ENCODE measurements around the gene NHLRC2. TPM values are rescaled to one million over a fixed set of nuclear protein-coding genes. Genes with fewer than 3 reads are reported as not detected.

NHLRC2 gene
- total RNA-seq, 1 donor from 2014 or later, result 46.1 TPM

DNA sequence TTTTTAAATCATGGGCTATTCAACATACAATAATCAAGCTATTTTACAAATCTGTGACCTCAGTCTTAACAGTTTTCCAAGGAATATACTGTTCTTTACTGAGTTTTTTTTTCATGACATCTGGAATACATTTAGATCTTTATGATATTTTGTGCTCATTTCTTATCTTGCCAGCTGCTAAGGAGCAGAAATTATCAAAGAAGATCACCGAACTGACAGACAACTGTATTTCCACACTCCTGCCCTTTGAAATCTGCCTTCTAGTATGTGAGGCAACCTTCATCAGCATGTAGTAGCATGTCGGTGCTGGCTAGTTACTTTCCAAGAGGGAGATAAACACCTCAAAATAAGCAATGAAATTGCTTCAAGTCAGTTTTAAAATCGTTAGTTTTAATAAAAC, 66.4 kb downstream of the NHLRC2 start:
- ATAC-seq (no peak), DNase-seq (no peak)
- no peak overlapping the region for H3K27ac ChIP-seq
- H3K36me3 ChIP-seq, result no peaks in the 10 kb centered on the region
- intact Hi-C loops (cut with DNase I), result no loop called here
- H3K4me1 ChIP-seq, result peaks cover 10% of the 10 kb centered on the region
- no peak overlapping the region for H3K4me3 ChIP-seq
- no peaks in the 10 kb centered on the region for H3K27me3 ChIP-seq
- H3K9me3 ChIP-seq, result peaks cover 4% of the 10 kb centered on the region
- TF ChIP-seq, protein P1, sequence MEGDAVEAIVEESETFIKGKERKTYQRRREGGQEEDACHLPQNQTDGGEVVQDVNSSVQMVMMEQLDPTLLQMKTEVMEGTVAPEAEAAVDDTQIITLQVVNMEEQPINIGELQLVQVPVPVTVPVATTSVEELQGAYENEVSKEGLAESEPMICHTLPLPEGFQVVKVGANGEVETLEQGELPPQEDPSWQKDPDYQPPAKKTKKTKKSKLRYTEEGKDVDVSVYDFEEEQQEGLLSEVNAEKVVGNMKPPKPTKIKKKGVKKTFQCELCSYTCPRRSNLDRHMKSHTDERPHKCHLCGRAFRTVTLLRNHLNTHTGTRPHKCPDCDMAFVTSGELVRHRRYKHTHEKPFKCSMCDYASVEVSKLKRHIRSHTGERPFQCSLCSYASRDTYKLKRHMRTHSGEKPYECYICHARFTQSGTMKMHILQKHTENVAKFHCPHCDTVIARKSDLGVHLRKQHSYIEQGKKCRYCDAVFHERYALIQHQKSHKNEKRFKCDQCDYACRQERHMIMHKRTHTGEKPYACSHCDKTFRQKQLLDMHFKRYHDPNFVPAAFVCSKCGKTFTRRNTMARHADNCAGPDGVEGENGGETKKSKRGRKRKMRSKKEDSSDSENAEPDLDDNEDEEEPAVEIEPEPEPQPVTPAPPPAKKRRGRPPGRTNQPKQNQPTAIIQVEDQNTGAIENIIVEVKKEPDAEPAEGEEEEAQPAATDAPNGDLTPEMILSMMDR (IDR thresholded peaks at IDR 0.05), result no peak

DNA sequence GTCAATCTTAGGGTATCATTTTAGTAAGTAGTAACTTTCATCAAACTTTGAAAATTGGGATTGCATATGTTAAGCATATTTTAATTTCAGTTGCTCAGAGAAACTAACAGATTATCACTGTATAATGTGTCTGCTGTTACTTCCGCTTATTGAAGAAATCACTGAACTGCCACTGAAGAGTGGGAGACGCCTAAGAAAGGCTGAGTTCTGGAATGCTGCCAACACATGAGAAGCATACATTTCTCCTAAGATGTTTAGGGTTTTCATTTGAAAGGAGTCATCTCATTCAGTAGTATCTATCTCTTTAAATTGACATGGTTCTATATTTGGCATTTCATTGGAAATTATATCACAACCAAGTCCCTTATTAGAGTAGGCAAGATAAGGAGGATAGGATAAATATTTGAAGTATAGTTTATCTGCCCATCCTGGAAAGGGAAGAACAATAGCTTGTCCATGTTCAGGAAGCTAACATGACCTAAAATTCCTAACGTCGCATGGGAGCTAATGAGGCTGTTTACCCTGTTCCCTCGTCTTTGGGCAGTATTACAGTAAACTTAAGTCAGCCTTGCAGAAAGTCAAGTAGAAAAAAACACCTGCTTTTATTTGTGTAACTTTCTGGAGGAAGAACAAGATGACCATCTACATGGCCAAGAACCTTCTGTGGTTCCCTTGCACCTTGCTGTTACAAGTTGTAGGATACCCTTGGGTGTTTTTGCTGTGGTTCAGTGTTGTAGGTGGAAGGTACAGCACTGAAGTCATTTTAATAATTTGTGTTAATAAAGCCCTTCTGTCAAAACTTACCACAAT, 67.3 kb downstream of the NHLRC2 start:
- peaks cover 10% of the 10 kb centered on the region for H3K4me1 ChIP-seq
- ATAC-seq (peak; percentile 47), DNase-seq (no peak)
- TF ChIP-seq, protein P1 (IDR thresholded peaks at IDR 0.05), result no peak
- intact Hi-C loops (cut with DNase I), result no loop called here
- no peak overlapping the region for H3K4me3 ChIP-seq
- H3K36me3 ChIP-seq, result no peaks in the 10 kb centered on the region
- peaks cover 4% of the 10 kb centered on the region for H3K9me3 ChIP-seq
- H3K27ac ChIP-seq, result no peak overlapping the region
- H3K27me3 ChIP-seq, result no peaks in the 10 kb centered on the region

DNA sequence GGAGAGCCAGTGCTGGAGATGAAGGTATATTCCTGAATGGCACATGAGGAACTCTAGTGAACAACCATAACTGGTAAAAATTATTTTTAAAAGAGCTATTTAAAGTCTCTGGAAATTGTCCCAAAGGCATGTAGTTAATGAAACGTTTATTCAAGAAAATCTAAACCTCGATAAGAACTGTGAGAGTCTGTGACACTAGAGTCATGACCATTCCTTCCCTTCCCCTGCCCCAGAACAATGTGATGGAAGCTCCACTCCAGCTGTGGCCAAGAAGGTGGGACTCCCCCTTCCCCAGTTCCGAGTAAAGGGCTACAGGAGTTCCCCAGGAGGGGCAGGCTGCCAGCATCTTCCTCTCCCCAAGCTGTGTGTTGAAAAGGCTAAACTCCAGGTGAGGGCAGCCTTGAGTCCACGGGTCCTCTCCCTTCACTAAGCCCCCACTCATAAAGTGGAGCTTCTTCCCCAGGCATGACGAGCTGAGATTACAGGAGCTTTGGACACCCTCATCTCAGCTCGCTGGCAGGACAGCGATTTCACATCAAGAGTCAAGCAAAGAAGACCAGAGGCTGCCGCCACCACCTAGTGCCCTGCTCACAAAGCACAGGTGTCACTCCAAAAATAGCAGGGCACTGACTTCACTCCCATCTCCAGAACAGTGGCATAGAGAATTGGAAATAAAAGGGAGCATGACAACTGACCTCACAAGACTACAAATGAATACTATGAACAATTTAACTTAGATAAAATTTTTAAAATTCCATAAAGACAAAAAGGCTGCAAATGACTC, 68.5 kb downstream of the NHLRC2 start:
- intact Hi-C loops (cut with DNase I), result no loop called here
- no peak overlapping the region for H3K4me3 ChIP-seq
- ATAC-seq (peak; percentile 44), DNase-seq (no peak)
- H3K27ac ChIP-seq, result no peak overlapping the region
- H3K27me3 ChIP-seq, result no peaks in the 10 kb centered on the region
- TF ChIP-seq, protein P1 (IDR thresholded peaks at IDR 0.05), result no peak
- no peaks in the 10 kb centered on the region for H3K36me3 ChIP-seq
- peaks cover 14% of the 10 kb centered on the region for H3K4me1 ChIP-seq
- H3K9me3 ChIP-seq, result peaks cover 4% of the 10 kb centered on the region

DNA sequence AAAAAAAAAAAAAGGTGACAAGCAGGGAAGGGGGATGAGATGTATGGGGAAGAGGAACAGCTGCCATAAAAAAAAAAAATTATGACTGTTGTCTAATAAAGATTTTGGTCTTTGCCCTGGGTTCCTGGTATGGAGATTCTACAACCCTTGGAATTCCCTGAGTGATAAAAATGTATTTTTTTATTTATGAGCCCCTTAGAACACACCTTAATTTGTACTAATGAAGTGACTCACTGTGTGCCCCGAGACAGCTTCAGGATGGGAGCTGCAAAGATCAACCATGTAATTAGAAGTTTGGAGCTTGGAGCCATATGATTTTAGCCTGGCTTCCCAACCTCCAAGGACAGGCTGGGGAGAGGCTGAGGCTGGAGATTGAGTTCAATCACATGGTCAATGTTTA, 69.7 kb downstream of the NHLRC2 start:
- no peak overlapping the region for H3K27ac ChIP-seq
- H3K4me1 ChIP-seq, result peaks cover 16% of the 10 kb centered on the region
- no peaks in the 10 kb centered on the region for H3K27me3 ChIP-seq
- no peaks in the 10 kb centered on the region for H3K36me3 ChIP-seq
- intact Hi-C loops (cut with DNase I), result no loop called here
- ATAC-seq (no peak), DNase-seq (no peak)
- TF ChIP-seq, protein P1 (IDR thresholded peaks at IDR 0.05), result no peak
- H3K4me3 ChIP-seq, result no peak overlapping the region
- H3K9me3 ChIP-seq, result peaks cover 4% of the 10 kb centered on the region

DNA sequence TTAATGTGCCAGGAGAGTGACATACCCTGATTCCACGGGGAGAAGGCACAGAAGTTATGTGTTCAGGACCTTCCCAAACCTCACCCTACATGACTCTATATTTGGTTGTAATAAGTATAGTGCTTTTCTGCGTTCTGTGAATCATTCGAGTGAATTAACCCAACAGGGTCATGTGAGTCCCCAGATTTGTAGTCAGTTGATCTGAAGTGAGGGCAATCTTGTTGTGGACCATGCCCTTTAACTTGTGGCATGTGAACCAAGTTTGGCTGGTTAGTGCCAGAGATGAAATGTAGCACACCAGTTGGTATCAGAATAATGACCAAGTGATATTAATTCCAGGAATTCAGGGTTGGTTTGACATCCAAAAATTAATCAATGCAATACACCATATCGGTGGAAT, 70.2 kb downstream of the NHLRC2 start:
- DNase-seq (no peak), ATAC-seq (no peak)
- intact Hi-C loops (cut with DNase I), result no loop called here
- Histone ChIP-seq H3K9me3 (peaks cover 4% of the 10 kb centered on the region), H3K4me1 (peaks cover 19% of the 10 kb centered on the region), H3K27ac (no peak overlapping the region), H3K4me3 (no peak overlapping the region), H3K36me3 (no peaks in the 10 kb centered on the region), H3K27me3 (no peaks in the 10 kb centered on the region)
- TF ChIP-seq, protein P1 (IDR thresholded peaks at IDR 0.05), result no peak

All from upper lobe of right lung (tissue), 1 donor.